Skeletal muscle satellite cell (primary cell): ENCODE results near the gene UROS.

ENCODE experiments used
- H3K27me3 ChIP-seq: 2 replicates; pipeline ENCODE4 v1.7.0; 2013; ENCODE audit warnings: low read length; ENCODE audit not compliant: control insufficient read depth, insufficient read depth
- H3K36me3 ChIP-seq: 2 replicates; pipeline ENCODE4 v1.7.0; 2013; ENCODE audit warnings: mild to moderate bottlenecking, control low read depth, low read length; ENCODE audit not compliant: insufficient read depth
- H3K4me1 ChIP-seq: 2 replicates; pipeline ENCODE4 v1.7.0; 2013; ENCODE audit warnings: low read length; ENCODE audit not compliant: control insufficient read depth, insufficient read depth
- H3K4me2 ChIP-seq: 2 replicates; pipeline ENCODE4 v1.7.0; 2013; ENCODE audit warnings: mild to moderate bottlenecking, low read length
- H3K4me3 ChIP-seq: 2 replicates; pipeline ENCODE4 v1.7.0; 2013; ENCODE audit warnings: low read length
- H3K9ac ChIP-seq: 2 replicates; pipeline ENCODE4 v1.7.0; 2013; ENCODE audit warnings: mild to moderate bottlenecking, low read depth, low read length, moderate library complexity
- H3K9me3 ChIP-seq: replicated peaks from 2 replicates; pipeline ENCODE4 v1.7.0; 2013; ENCODE audit warnings: mild to moderate bottlenecking, control low read depth, low read length

UROS gene

GRCh38 chr10:125772112-125772863, 50.8 kb downstream of the UROS start:
- H3K4me2 ChIP-seq: no peak overlapping the region
- no peaks in the 10 kb centered on the region for H3K9me3 ChIP-seq
- no peaks in the 10 kb centered on the region for H3K4me1 ChIP-seq
- no peak overlapping the region for H3K4me3 ChIP-seq
- H3K9ac ChIP-seq: no peak overlapping the region
- H3K36me3 ChIP-seq: no peaks in the 10 kb centered on the region
- H3K27me3 ChIP-seq: no peaks in the 10 kb centered on the region

- no peaks in the 10 kb centered on the region for H3K4me1 ChIP-seq
- no peaks in the 10 kb centered on the region for H3K36me3 ChIP-seq
- no peak overlapping the region for H3K4me3 ChIP-seq
- H3K4me2 ChIP-seq: no peak overlapping the region
- no peaks in the 10 kb centered on the region for H3K27me3 ChIP-seq
- no peaks in the 10 kb centered on the region for H3K9me3 ChIP-seq
- H3K9ac ChIP-seq: no peak overlapping the region
Measured at GRCh38 chr10:125770844-125771243, 52.2 kb downstream of the UROS start.

GRCh38 chr10:125769175-125769574, 53.9 kb downstream of the UROS start:
- H3K36me3 ChIP-seq: peaks cover 9% of the 10 kb centered on the region
- H3K4me3 ChIP-seq: no peak overlapping the region
- H3K9ac ChIP-seq: no peak overlapping the region
- no peak overlapping the region for H3K4me2 ChIP-seq
- H3K27me3 ChIP-seq: no peaks in the 10 kb centered on the region
- no peaks in the 10 kb centered on the region for H3K4me1 ChIP-seq
- H3K9me3 ChIP-seq: no peaks in the 10 kb centered on the region

GRCh38 chr10:125768219-125768855, 54.7 kb downstream of the UROS start:
- Histone ChIP-seq H3K9me3 (no peaks in the 10 kb centered on the region), H3K4me1 (no peaks in the 10 kb centered on the region), H3K36me3 (peaks cover 17% of the 10 kb centered on the region), H3K27me3 (no peaks in the 10 kb centered on the region), H3K9ac (no peak overlapping the region), H3K4me2 (no peak overlapping the region), H3K4me3 (no peak overlapping the region)

- H3K27me3 ChIP-seq: no peaks in the 10 kb centered on the region
- H3K4me2 ChIP-seq: no peak overlapping the region
- peaks cover 29% of the 10 kb centered on the region for H3K36me3 ChIP-seq
- H3K4me1 ChIP-seq: no peaks in the 10 kb centered on the region
- no peaks in the 10 kb centered on the region for H3K9me3 ChIP-seq
- H3K4me3 ChIP-seq: no peak overlapping the region
- H3K9ac ChIP-seq: no peak overlapping the region
Measured at GRCh38 chr10:125766511-125766910, 56.5 kb downstream of the UROS start.

GRCh38 chr10:125765835-125766234, 57.2 kb downstream of the UROS start:
- peaks cover 32% of the 10 kb centered on the region for H3K36me3 ChIP-seq
- no peaks in the 10 kb centered on the region for H3K4me1 ChIP-seq
- no peak overlapping the region for H3K4me2 ChIP-seq
- no peaks in the 10 kb centered on the region for H3K27me3 ChIP-seq
- no peaks in the 10 kb centered on the region for H3K9me3 ChIP-seq
- H3K9ac ChIP-seq: no peak overlapping the region
- H3K4me3 ChIP-seq: no peak overlapping the region

GRCh38 chr10:125762692-125763648, 60.1 kb downstream of the UROS start:
- Histone ChIP-seq H3K27me3 (no peaks in the 10 kb centered on the region), H3K4me1 (no peaks in the 10 kb centered on the region), H3K4me3 (no peak overlapping the region), H3K4me2 (no peak overlapping the region), H3K9me3 (no peaks in the 10 kb centered on the region), H3K9ac (no peak overlapping the region), H3K36me3 (peaks cover 54% of the 10 kb centered on the region)

GRCh38 chr10:125761961-125762360, 61.1 kb downstream of the UROS start:
- Histone ChIP-seq H3K9me3 (no peaks in the 10 kb centered on the region), H3K36me3 (peaks cover 64% of the 10 kb centered on the region)

GRCh38 chr10:125757742-125758141, 65.3 kb downstream of the UROS start:
- no peaks in the 10 kb centered on the region for H3K27me3 ChIP-seq
- no peak overlapping the region for H3K9ac ChIP-seq
- peaks cover 74% of the 10 kb centered on the region for H3K36me3 ChIP-seq
- no peak overlapping the region for H3K4me2 ChIP-seq
- H3K4me1 ChIP-seq: no peaks in the 10 kb centered on the region
- H3K9me3 ChIP-seq: no peaks in the 10 kb centered on the region
- H3K4me3 ChIP-seq: no peak overlapping the region

More at GRCh38 chr10:125761961-125762360, 61.1 kb downstream of the UROS start:
- Histone ChIP-seq H3K4me1 (no peaks in the 10 kb centered on the region), H3K4me3 (no peak overlapping the region), H3K9ac (no peak overlapping the region), H3K4me2 (no peak overlapping the region), H3K27me3 (no peaks in the 10 kb centered on the region)

- H3K9ac ChIP-seq: no peak overlapping the region
- peaks cover 79% of the 10 kb centered on the region for H3K36me3 ChIP-seq
- H3K4me3 ChIP-seq: no peak overlapping the region
- no peaks in the 10 kb centered on the region for H3K27me3 ChIP-seq
- no peaks in the 10 kb centered on the region for H3K4me1 ChIP-seq
- H3K9me3 ChIP-seq: no peaks in the 10 kb centered on the region
- H3K4me2 ChIP-seq: no peak overlapping the region
Measured at GRCh38 chr10:125756853-125757487, 66.1 kb downstream of the UROS start.

- no peaks in the 10 kb centered on the region for H3K4me1 ChIP-seq
- no peak overlapping the region for H3K4me3 ChIP-seq
- no peaks in the 10 kb centered on the region for H3K9me3 ChIP-seq
- no peaks in the 10 kb centered on the region for H3K27me3 ChIP-seq
- no peak overlapping the region for H3K4me2 ChIP-seq
- peaks cover 78% of the 10 kb centered on the region for H3K36me3 ChIP-seq
- H3K9ac ChIP-seq: no peak overlapping the region
Measured at GRCh38 chr10:125756196-125756595, 66.9 kb downstream of the UROS start.
